Stimulated activated CD4-positive, alpha-beta T cell treated with anti-CD3 and anti-CD28 coated beads, Interleukin-1b, Interleukin-23, amount 100 ng/mL, for 24 hours (primary cell): ENCODE measurements around the gene SAMD1.

Experiments used
- DNase-seq, 4 experiments: peaks; one replicate each; pipeline ENCODE4 v3.0.0-alpha.2; 2020; ENCODE audit warnings: low read depth in 4 of 4, low spot score in 1 of 4

SAMD1 gene

GRCh38 chr19:14039181-14039580 lies 51.4 kb downstream of the SAMD1 start:
- no peak for DNase-seq
